Fibroblast of the aortic adventitia (primary cell): ENCODE measurements around the gene ZFYVE28. TPM values are rescaled to one million over a fixed set of nuclear protein-coding genes. Genes with fewer than 3 reads are reported as not detected.

ENCODE experiments used
- DNase-seq: peaks from one replicate; pipeline ENCODE4 v3.0.0-alpha.2; 2010; ENCODE audit warnings: low read depth
- H3K4me3 ChIP-seq: 2 replicates; pipeline ENCODE4 v1.5.1; 2011; ENCODE audit warnings: low read depth, mild to moderate bottlenecking, control low read depth, low read length, moderate library complexity
- CTCF ChIP-seq: IDR thresholded peaks from 2 replicates; pipeline ENCODE4 v1.5.1; 2011; ENCODE audit warnings: mild to moderate bottlenecking, low read length, control low read depth, inconsistent platforms; ENCODE audit not compliant: insufficient read depth
- total RNA-seq: library from RNA; depleted of rRNA; stranded (reverse); fragments of >200 nt; gene quantifications from 2 replicates; pipeline ENCODE4 v1.2.3, GENCODE V29; 2012; ENCODE audit warnings: low replicate concordance

Gene ZFYVE28
- total RNA-seq, 1 donor: 14.0 TPM

DNA sequence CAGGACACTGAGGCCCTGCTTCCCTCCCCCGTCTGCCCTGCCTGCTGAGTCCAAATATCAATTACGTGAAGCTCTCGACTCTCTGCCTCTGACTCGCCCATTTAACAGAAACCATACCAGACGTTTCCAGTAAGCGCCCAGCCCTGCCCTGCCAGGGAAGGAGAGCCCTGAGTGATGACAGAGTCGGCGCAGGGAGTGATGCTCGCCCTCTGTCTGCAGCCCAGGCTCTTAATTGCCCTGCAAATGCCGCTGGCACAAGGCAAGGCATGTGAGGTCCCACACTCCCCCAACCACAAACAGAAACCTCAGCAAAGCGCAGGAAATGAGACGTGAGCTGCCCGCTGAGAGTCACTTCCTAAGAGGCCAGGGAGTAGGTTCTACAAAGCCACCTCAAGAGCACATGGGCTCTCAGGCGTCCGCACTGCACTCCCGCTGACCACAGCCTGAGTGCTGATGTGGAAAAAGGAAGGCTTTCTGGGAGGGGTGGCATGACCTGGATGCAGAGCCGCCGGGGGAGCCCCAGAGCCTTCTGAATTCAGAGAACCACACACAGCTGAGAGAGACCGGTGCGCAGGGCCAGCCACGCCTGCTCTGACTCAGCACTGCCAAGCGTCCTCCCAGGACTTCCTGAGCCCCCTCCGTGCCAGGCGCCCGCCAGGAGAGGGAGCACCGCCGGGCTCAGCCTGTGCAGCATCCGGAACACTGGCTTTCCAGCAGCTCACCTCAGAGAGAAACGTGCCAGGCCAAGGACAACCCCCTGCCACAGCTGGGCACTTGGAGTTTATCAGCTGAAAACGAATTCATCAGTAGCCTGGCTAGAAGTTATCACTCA, 5.3 kb downstream of the ZFYVE28 start:
- DNase-seq: peak; percentile 85
- peak; percentile 53 for TF ChIP-seq CTCF
- peak overlapping the region; percentile 62 for H3K4me3 ChIP-seq

DNA sequence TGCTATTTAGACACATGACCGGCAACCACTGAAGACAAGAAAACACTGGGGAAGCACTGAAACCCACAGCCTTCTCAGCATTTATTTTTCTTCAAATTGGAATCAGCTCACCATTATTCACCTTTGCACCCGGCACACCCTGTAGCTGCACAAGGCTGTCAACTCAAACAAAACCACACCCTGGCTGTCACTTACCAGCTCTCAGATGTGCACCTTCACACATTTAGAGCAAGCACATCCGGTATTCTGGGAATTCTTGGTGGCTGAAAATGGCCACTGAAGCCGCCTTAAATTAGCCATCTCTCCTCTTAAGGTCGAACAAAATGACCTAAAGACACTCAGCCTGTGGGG, 5.9 kb downstream of the ZFYVE28 start:
- no peak for DNase-seq
- TF ChIP-seq CTCF: no peak
- peak overlapping the region; percentile 62 for H3K4me3 ChIP-seq

DNA sequence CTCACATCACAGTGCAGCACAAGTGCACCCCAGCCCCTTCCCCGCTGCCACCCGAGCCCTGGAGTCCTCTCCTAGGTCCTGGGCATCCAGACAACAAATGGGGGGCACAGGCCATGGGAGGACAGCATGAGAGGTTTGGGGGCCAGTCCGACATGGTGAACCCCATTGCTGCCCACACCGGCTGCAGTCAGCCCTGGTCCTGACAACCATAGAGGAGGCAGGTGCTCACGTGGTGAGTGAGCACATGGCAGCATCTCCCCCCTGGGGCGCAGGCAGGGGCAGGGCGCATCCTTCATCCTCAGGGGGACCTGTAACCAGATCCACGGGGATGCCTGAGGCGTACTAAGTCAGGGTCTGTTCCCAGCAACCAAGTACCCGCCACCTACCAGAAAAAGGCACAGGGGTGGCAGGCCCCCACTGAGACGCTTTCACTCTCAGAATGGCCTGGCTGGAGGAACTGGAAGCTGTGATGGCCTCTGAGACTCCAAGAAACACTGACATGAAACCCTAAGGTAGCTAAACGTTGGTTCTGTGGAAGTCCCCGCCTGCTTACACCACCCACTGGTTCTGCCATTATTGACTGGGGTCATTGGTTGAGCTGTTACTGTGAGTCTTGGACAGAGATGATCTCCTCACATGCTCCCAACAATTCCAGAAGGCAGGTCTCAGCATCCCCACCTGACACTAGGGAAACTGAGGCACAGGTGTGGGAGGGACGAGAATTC, 6.5 kb downstream of the ZFYVE28 start:
- DNase-seq: no peak
- H3K4me3 ChIP-seq: peak overlapping the region; percentile 62
- TF ChIP-seq CTCF: no peak

- DNase-seq: no peak
- TF ChIP-seq CTCF: no peak
- H3K4me3 ChIP-seq: no peak overlapping the region
These were observed 9.1 kb downstream of the ZFYVE28 start for GRCh38 chr4:2409381-2409783.

DNA sequence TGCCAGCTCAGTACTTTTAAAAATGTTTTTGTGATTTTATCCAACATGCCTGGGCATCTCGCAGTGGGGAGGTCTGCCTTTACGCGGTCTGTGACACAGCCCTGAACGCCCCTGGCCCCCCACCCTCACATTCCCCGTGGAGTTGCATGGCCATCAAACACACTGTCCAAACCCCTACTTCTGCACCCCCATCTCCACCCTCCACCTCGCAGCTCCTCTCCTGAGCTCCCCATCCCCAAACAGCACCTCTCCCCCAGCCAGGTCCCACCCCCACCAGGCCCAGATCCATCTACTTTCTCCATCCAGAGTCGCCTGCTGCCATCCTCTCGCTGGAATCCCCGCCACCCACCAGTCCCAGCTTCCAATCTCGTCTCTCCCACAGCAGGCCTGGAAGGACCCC, 9.5 kb downstream of the ZFYVE28 start:
- DNase-seq: no peak
- no peak for TF ChIP-seq CTCF

GRCh38 chr4:2408401-2408958, 10.0 kb downstream of the ZFYVE28 start:
- DNase-seq: no peak
- TF ChIP-seq CTCF: no peak
- no peak overlapping the region for H3K4me3 ChIP-seq

More for the DNA sequence above, 9.5 kb downstream of the ZFYVE28 start:
- no peak overlapping the region for H3K4me3 ChIP-seq
